Right lobe of liver (tissue), 6 donors: ENCODE measurements around the gene MET. TPM values are rescaled to one million over a fixed set of nuclear protein-coding genes. Genes with fewer than 3 reads are reported as not detected.
"Not testable (repeated sequence)": the region's sequence is repeated elsewhere in the genome, so short reads cannot be mapped to it uniquely, and the experiment has no call there.

ENCODE experiments used
- ATAC-seq, 4 donors: fragments of 200-7000 bp; cut with Tn5 transposase; one replicate each; pipeline ENCODE4 v1.9.1; 2020; ENCODE audit warnings: mild to moderate bottlenecking in 4 of 4, moderate library complexity in 4 of 4
- DNase-seq, 3 donors: peaks; one replicate each; pipeline ENCODE4 v3.0.0-alpha.2; 2020
- H3K27ac ChIP-seq, 3 donors: fragments of 200-600 bp; one replicate each; pipeline ENCODE4 v1.8.0; 2022
- H3K27me3 ChIP-seq, 2 donors: fragments of 200-600 bp; one replicate each; pipeline ENCODE4 v1.8.0; 2022
- H3K36me3 ChIP-seq, 4 donors: fragments of 200-600 bp; sonication (generic) in 1 of 4; one replicate each; pipeline versions ENCODE4 v1.5.1 to v1.8.0; 2017 to 2022; ENCODE audit warnings: control low read depth in 1 of 4
- H3K4me1 ChIP-seq, 4 donors: fragments of 200-600 bp; sonication (generic) in 1 of 4; one replicate each; pipeline versions ENCODE4 v1.5.1 to v1.8.0; 2017 to 2022; ENCODE audit warnings: control low read depth in 1 of 4
- H3K4me3 ChIP-seq, 3 donors: fragments of 200-600 bp; one replicate each; pipeline ENCODE4 v1.8.0; 2022
- H3K9me3 ChIP-seq, 4 donors: fragments of 200-600 bp; sonication (generic) in 1 of 4; one replicate each; pipeline versions ENCODE4 v1.5.1 to v1.8.0; 2017 to 2022; ENCODE audit warnings: control low read depth in 1 of 4
- CTCF ChIP-seq, 4 donors: fragments of 200-600 bp in 3 of 4; fragments of 450-650 bp in 1 of 4; IDR thresholded peaks; one replicate each; pipeline versions ENCODE4 v1.5.1 to v1.8.0; 2016 to 2022; ENCODE audit warnings: antibody characterized with exemption in 4 of 4, mild to moderate bottlenecking in 2 of 4
- POLR2A ChIP-seq: fragments of 450-650 bp; IDR thresholded peaks from one replicate; pipeline ENCODE4 v1.6.1; 2017; ENCODE audit warnings: antibody characterized with exemption, mild to moderate bottlenecking
- WGBS: methylation state at CpG from one replicate; pipeline ENCODE4 v1.1.6; 2018; ENCODE audit warnings: low coverage, low lambda C conversion rate; ENCODE audit not compliant: insufficient coverage; ENCODE audit errors: missing lambda C conversion rate; 5-methylcytosine and 5-hydroxymethylcytosine counted together
- intact Hi-C, 2 donors: fragments of 100-400 bp; cut with DNase I; formaldehyde crosslinking; loops; one replicate each; pipeline versions ENCODE4 v1.11.2 to v1.14.1; 2022
- total RNA-seq, 6 experiments: library from RNA; depleted of rRNA in 2 of 6; stranded (reverse); fragments of >200 nt in 2 of 6; fragmentation: NEBNext Ultra II Directional in 3 of 6; extraction: Animal tissue kit (Norgen Biotek cat#: 25700) in 3 of 6; gene quantifications; one replicate each; pipeline versions ENCODE4 v1.1.0 to v1.2.4, GENCODE V29; 2016 to 2023
- donor health status: DM: no; HTN: yes; CAD: no.
- donor health status: DM: no; HTN: no; CAD: no.
- donor health status: DM: no; HTN: no; CAD: no.
- donor health status: DM: no; HTN: yes; CAD: no.
- donor health status: DM: no; HTN: yes; CAD: no.

Gene MET
- total RNA-seq, 6 experiments from 2014 or later = 32.9 to 45.2 (median 37.2) TPM

- intact Hi-C loops = no loop called here
- DNase-seq = no peak
- Histone ChIP-seq H3K4me1 (no peaks in the 10 kb centered on the region), H3K36me3 (no peaks in the 10 kb centered on the region), H3K27ac (no peak overlapping the region), H3K27me3 (no peaks in the 10 kb centered on the region), H3K9me3 (no peaks in the 10 kb centered on the region), H3K4me3 (no peak overlapping the region)
- TF ChIP-seq CTCF (IDR thresholded peaks at IDR 0.05) (no peak), POLR2A (no peak)
- no peak for ATAC-seq
- 96% methylated on average over 2 of the region's 2 CpGs for WGBS
These were observed 24.1 kb upstream of the MET start for GRCh38 chr7:116647861-116648260.

GRCh38 chr7:116650436-116650835, 21.6 kb upstream of the MET start:
- H3K36me3 ChIP-seq = no peaks in the 10 kb centered on the region
- H3K27ac ChIP-seq = no peak overlapping the region
- ATAC-seq (no peak), DNase-seq (no peak)
- no peaks in the 10 kb centered on the region for H3K9me3 ChIP-seq
- TF ChIP-seq POLR2A (no peak), CTCF (IDR thresholded peaks at IDR 0.05) (no peak)
- WGBS = 80% methylated on average over 1 of the region's 1 CpG
- H3K4me3 ChIP-seq = no peak overlapping the region
- no peaks in the 10 kb centered on the region for H3K4me1 ChIP-seq
- H3K27me3 ChIP-seq = no peaks in the 10 kb centered on the region
- intact Hi-C loops = no loop called here

- intact Hi-C loops = no loop called here
- no peaks in the 10 kb centered on the region for H3K9me3 ChIP-seq
- no peak overlapping the region for H3K4me3 ChIP-seq
- H3K27ac ChIP-seq = no peak overlapping the region
- H3K27me3 ChIP-seq = no peaks in the 10 kb centered on the region
- WGBS = 79% methylated on average over 2 of the region's 3 CpGs
- ATAC-seq (no peak), DNase-seq (no peak)
- TF ChIP-seq CTCF (IDR thresholded peaks at IDR 0.05) (no peak), POLR2A (no peak)
- no peaks in the 10 kb centered on the region for H3K4me1 ChIP-seq
- no peaks in the 10 kb centered on the region for H3K36me3 ChIP-seq
These were observed 19.2 kb upstream of the MET start for GRCh38 chr7:116652793-116653192.

GRCh38 chr7:116653204-116653603, 18.8 kb upstream of the MET start:
- Histone ChIP-seq H3K4me3 (no peak overlapping the region), H3K27me3 (no peaks in the 10 kb centered on the region), H3K9me3 (no peaks in the 10 kb centered on the region), H3K36me3 (no peaks in the 10 kb centered on the region), H3K4me1 (no peaks in the 10 kb centered on the region), H3K27ac (no peak overlapping the region)
- 68% methylated on average over 3 of the region's 3 CpGs for WGBS
- DNase-seq (no peak), ATAC-seq (peak in 1 of 4 donors; percentile 51)
- intact Hi-C loops = no loop called here
- TF ChIP-seq CTCF (IDR thresholded peaks at IDR 0.05) (no peak), POLR2A (no peak)

GRCh38 chr7:116653646-116654045, 18.4 kb upstream of the MET start:
- no peaks in the 10 kb centered on the region for H3K36me3 ChIP-seq
- DNase-seq = no peak
- 52% methylated on average over 2 of the region's 2 CpGs for WGBS
- H3K4me1 ChIP-seq = no peaks in the 10 kb centered on the region
- no peak overlapping the region for H3K27ac ChIP-seq
- no peak for TF ChIP-seq CTCF (IDR thresholded peaks at IDR 0.05)
- no peak for TF ChIP-seq POLR2A
- H3K4me3 ChIP-seq = no peak overlapping the region
- H3K27me3 ChIP-seq = no peaks in the 10 kb centered on the region
- intact Hi-C loops = no loop called here
- ATAC-seq = no peak
- H3K9me3 ChIP-seq = no peaks in the 10 kb centered on the region

- H3K4me3 ChIP-seq, DNase-seq, H3K36me3 ChIP-seq, H3K27me3 ChIP-seq, H3K4me1 ChIP-seq, ATAC-seq, H3K27ac ChIP-seq, H3K9me3 ChIP-seq, intact Hi-C loops: not testable (repeated sequence)
These were observed 12.7 kb upstream of the MET start for GRCh38 chr7:116659248-116659647.
